ENCODE data around the gene SLCO4A1.
A peak's percentile ranks its signal among the peaks of the same experiment; 100 is the strongest.

SLCO4A1 gene

DNA sequence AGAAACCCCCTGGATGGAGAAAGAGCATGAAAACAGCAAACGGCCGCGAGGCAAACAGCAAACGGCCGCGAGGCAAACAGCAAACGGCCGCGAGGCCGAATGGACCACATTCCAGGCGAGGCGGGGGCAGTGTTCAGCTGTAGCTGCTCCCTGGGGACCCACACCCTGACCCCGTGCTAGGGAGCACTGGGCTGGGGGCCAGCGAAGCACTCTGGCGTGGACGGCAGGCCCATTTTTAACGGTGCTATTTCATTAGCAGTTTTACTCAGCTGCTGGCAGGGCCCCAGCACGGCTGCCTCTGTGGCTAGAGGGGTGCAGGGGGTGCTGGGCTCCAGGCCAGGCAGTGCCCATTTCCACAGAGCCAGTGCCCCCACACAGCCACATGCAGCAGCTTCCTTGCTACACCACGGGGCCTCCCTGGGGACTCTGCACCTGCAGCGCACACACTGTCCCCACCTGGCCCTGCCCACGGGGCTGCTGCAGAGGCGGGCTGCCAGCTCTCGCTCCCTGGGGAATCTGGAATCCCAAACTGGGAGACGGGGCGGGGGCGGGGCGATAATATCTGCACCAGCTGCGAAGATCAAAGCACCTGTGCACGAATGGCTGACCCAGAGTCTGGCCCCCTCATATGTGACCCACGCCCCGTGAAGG lies 35.6 kb upstream of the SLCO4A1 start:
- DNase-seq (ENCODE audit: low read depth): no peak

DNA sequence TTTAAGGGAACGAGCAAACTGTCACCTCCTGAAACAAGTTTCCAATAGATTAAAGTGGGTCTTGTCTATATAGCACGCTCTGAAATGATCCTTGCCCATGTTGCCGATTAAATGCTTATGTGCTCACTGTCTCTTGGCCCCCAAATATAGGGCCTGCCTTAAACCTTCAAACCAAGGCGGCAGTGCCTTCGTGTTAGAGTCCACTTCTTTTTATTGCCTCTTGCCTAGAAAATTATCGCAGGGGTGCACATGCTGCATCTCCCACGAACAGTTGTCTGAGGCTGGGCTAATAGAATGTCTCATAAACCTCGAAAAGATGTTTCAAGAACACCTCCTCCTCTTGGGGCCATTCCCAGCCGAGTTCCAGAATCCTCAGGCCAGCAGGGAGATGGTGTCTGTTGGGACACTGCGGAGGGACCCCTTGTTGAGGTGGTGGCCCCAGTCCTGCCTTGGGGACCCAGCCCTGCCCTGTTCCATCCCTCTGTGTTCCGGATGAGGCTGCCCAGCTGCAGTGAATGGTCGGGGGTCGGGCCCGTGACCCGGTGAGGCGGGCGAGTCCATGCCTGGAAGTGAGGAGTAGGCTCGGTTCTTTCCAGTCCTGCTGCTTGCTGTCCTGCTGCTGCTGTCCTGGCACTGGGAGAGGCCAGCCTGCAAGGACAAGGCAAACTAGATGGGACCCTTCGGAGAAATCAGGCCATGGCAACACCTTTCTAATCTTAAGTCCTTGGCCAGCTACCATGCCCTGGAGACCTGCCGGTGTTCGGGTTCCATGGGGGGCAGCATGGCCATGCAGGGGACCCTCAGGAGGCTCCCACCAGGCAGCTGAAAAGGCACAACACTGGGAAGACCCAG lies 34.7 kb upstream of the SLCO4A1 start:
- DNase-seq (ENCODE audit: low read depth): no peak

DNA sequence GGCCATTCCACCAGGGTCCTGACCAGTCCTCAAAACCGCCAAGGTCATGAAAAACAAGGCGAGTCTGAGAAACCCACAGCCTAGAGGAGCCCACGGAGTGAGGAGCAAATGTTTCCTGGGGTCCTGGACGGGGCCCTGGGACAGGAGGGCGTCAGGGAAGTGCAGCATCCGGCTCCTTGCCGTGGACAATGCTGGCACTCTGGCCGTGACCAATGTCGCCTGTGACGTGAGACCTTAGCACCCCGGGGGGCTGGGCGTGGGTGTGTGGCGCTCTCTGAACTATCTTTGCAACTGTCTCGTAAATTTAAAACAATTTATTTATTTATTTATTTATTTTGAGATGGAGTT lies 34.1 kb upstream of the SLCO4A1 start:
- no peak for DNase-seq (ENCODE audit: low read depth)

DNA sequence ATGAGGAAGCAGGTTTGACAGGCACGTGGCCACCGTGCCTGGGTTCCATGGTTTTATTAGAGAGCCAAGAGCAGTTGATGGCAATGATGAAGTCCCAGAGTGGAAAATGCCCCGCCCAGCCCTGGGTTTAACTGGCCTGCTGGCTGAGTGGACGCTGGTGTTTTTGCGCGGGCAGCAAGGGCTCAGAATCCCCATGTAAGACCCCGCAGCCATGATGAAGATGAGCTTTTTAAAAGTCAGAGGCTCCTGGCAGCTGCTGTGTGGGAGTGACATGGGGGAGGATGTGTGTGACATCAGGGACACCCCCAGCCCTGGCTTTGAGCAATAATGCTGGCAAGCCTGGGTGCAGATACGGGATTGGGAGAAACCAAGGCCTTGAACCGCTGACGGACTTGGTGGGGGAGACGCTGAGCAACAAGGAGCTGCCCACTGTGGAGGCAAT lies 33.0 kb upstream of the SLCO4A1 start:
- no peak for DNase-seq (ENCODE audit: low read depth)

DNA sequence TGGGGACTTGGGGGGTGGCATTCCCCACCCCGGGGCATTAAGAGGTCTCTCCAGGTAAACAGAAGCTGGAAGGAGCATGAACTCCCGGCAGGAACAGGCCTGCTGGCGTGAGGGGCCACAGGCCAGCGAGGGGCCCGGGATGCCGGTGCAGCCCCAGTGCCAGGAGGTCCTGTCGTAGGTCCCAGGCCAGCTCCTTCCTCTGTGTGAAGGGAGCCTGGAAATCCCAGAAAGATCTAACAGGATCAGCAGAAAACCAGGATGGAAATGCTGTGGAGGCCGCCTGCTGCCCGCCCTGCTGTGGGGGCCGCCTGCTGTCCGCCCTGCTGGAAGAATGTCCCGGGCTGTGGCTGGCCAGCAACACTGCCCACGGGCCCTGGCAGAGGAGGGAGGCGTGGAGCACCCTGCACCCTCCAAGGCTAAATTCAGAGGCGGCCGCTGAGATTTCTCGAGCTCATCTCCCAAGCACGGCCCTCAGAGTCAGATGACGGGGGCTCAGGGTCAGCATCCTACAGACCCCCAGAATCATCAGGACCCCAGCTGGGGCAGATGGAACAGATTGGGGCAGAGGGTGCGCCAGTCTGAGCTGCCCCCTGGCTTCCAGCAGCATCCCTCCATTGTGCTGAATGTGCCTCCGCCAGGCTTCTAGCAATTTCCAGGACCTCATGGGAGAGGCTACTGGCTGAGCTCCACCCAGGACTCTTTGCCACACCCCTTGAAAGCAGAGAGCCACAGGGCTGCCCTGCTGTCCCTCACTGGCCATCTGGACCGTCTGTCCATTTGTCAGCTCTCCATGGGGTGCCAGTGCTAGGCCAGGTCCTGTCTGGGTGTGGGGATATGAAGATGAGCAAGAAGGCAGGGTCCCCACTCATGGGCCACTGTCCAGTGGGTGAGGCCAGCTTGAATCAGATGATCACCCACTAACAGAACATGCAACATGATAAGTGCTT lies 32.2 kb upstream of the SLCO4A1 start:
- no peak for DNase-seq (ENCODE audit: low read depth)

DNA sequence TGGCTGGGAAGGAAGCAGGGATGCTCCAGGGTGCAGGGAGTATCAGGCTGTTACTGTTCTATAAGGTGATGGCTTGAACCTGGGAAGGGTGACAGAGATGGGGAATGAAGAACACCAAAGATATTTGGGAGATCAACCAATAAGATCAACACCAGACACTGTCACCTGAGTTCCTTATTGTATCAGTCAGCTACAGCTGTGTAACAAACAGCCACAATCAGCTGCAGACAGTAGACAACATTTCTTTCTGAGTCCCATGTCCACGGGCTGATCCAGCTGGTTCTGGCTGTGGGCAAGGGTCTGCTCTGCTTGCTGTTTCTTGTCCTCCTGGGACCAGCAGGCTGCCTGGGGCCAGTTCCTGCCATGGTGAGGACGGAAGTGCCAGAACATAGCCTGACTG lies 31.3 kb upstream of the SLCO4A1 start:
- DNase-seq (ENCODE audit: low read depth): no peak

DNA sequence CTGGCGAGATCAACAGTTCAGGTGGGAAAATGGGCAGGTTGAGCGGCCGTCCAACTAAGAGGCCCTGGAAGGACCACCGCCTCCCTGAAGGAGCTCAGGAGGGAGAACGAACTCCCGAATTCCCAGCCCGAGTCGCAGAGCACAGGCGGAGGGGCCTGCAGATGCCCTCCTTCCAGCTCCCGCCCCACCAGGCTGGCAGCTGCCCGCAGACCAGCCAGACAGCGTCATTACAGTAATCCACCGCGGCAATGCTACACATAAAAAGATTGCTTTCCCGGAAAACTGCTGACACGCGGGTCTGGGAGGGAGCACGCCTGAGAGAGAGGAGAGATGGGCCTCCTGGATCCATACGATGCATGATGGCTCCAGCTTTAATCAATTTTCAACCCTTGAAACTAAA lies 30.5 kb upstream of the SLCO4A1 start:
- DNase-seq (ENCODE audit: low read depth): no peak

DNA sequence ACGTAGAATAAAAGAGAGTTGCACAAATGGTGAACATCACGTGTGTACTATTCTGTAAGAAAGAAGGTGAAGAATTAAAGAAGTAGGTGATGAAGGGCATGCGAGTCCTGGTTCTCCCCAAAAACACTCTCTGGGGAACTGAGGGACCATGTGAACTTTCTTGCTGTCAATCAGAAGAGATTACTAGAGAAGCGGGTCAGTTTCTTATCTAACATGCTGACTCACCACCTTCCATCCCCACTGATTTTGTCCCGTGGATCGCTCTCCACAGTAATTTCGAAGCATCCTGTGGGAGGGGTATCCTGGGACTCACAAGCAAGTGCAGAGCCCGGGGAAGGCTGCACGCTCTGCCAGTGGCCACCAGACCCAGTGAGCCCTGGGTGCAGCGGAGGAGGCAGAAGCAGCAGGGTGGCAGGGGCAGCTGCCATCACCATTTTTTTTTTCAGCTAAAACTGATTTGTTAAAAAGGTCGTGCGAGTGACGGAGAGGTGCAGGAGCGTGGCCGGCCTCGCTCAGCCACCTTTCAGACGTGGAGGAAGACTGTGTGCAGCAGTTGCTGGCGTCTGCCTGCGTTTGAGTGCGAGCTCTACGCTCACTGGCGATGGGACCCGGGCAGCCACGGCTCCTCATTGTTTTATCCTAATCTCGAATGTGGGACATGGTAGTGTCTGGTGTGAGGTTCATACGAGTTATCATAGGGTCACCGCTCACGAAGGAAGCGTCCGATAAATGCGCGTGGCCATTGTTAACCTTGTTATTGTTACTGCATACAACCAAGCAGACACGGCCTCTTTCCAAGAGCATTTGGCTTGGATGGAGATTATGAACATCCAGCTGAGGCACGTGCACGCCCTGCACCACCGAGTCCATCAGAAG lies 28.0 kb upstream of the SLCO4A1 start:
- no peak for DNase-seq (ENCODE audit: low read depth)

DNA sequence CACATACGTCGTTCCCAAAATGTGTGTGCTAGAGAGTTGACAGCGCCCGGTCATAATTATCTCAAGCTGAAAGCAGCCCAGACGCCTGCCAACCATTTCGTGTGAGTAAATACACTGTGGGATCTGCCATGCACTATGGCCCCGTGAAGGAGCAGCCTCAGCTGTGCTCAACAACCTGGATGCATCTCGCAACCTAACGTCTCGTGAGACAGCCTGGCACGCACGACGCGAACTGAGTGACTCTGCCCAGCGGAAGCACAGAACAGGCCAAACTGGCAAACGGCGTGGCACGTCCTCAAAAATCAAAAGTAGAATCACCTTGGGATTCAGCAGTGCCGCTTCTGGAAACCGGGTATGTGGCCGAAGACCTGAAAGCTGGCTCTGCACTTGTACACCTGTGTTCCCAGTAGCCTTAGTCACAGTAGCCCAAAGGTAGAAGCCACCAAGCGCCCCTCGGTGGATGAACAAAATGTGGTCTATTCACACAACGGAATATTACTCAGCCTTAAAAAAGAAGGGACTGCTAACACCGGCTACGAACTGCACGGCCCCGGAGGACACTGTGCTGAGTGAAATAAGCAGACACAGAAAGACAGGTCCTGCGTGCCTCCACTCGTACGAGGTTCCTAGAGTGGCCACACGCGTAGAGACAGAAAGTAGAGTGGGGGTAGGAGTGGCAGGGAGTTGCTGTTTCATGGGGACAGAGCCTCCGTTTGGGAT lies 27.2 kb upstream of the SLCO4A1 start:
- no peak for DNase-seq (ENCODE audit: low read depth)

DNA sequence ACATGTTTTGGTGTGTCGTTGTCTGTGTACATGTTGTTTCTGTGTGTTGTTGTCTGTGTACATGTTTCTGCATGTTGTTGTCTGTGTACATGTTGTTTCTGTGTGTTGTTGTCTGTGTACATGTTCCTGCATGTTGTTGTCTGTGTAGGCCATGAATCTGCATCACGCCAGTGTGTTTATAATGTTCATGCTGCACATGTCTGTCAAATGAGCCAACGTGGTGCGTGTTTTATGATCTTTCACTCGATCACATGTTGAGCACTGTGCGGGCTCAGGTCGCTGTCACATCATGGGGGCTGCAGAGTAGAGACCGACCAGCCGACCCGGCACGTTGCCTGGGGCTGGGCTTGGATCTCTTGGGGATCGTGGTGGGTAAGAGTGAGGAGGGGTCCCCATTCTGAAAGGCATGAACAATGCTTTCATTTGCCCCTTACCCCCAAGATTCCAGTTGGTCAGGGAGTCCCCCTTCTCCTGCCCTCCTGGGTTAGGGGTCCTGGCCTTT lies 26.5 kb upstream of the SLCO4A1 start:
- no peak for DNase-seq (ENCODE audit: low read depth)

DNA sequence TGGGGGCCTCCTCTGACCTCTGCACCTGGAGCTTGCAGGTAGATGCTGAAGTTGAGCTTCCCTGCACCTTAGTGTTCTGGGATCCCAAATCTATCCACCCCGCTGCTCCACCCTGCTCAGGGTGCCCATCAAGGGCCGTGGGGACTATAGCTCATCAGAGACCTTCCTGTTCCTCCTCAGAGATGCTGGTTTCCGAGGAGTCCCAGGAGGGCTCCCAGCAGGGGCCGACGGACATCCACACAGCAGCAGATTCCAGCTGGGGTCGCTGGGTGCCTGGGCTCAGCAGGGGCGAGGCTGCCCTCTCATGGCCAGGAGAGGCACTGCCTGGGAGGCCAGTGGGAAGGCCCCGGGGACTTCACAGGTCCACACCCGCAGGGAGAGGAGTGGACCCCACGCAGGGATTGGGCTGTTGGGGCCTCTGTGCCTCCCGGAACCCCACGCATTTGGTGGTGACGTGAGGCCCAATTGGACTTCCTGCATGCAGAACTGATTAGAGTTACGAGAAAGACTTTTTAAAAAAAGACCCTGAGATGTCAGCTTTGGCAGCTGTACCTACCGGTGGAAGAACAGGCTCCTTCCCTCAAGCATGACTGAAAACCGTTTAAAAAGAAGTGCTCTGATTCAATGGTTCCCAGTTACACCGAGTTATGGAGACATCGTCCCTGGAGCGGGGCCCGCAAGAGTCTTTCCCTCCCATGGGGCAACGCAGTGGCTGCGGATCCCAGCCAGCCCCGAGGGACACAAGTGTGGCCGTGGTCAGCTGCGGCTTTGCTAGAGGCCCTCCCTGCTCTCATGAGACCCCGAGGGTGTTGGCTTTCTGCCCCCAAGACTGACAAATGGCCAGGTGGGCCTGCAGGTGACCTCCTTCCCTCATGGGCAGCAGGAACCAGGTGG lies 25.3 kb upstream of the SLCO4A1 start:
- peak; percentile 33 for DNase-seq (ENCODE audit: low read depth)

DNA sequence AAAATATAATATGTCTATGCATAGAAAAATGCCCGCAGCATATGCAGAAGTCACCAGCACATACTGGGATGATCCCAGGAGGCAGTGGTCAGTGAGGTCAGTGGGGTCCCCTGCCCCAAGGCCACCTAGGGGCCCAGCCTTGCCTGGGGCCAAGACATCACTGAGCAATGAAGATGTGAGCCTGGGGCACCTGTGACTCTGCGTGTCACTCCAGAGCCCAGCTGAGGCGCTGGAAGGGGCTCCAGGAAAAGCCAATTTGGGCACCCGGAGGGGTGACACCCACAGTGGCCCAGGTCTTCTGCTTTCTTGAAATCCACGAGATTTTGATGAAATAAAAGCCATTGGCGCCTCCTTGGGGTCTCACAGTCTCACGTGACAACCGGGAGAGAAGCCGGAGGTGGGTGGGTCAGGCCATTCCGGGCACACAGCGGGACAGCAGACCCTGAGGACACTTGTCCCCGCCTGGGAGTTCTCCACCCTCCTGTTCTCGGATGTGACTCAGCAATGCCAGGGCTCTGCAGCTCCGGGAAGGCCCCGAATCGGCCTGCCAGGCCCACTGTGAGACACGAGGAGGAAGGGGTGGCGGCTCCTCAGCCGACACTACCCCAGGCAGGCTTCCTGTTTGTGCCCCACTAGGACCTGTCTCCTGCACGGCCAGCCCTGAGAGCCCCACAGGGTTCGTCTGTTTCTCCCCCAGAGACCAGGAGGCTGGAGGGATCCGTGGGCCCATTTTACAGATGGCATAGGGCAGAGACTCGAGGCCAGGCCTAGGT lies 24.4 kb upstream of the SLCO4A1 start:
- DNase-seq (ENCODE audit: low read depth): no peak

DNA sequence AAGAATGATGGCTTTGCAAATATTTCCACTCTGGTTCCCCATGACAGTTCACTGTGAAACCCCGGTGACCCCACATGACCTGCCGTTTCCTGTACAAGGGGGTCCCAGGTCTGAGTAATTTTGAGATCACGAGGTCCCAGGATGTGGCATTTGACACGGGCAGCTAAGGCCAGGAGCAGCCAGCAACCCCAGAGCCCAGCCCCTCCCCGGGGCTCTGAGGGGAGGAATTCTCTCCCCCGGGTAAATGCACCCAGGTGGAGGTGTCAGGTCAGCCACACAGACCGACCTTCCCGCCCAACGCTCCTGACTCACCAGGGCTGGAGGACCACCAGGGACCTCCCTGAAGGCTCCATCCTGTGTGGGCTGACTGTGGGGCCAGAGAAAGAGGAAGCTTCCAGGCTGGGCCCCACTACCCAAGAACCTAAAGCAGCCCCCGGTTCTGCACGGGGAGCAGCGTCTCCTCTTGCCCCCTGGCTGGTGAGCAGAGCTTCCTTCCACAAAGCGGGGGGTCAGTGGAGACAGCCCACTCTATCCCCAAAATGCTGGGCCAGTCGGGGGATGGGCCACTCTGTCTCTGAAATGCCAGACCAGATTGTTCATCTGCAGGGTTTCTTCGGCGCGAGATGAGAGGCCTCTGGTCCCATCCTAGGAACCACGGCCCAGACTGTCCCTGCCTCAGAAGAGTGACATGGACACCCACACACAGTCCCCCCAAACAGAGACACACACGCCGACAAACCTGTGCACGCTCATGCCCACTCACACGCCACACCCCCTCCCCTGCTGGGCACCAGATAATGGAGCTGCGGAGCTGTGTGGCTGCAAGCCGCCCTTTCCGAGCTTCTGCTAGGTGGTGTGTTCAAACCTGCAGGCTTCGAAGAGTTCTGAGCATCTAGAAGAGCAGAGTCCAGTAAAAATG lies 23.4 kb upstream of the SLCO4A1 start:
- DNase-seq (ENCODE audit: low read depth): no peak

DNA sequence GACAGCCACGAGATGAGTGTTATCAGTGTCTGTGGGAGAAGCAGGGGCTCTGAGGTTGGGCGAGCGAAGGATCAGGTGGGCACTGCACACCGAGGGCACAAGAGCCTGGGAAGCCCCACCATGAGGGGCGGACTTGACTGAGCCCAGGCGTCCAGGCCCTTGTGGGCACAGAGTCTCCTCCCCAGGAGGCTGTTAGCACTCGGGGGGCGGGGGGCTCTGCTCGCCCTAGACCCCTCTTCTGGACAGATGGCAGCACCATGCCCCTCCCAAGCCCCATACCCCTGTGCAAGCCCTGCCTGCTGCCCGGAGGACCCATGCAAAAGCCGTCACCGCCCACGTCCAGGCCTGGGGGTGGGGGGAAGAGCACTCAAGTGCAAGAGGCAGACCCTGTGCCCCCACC lies 21.7 kb upstream of the SLCO4A1 start:
- DNase-seq (ENCODE audit: low read depth): no peak

DNA sequence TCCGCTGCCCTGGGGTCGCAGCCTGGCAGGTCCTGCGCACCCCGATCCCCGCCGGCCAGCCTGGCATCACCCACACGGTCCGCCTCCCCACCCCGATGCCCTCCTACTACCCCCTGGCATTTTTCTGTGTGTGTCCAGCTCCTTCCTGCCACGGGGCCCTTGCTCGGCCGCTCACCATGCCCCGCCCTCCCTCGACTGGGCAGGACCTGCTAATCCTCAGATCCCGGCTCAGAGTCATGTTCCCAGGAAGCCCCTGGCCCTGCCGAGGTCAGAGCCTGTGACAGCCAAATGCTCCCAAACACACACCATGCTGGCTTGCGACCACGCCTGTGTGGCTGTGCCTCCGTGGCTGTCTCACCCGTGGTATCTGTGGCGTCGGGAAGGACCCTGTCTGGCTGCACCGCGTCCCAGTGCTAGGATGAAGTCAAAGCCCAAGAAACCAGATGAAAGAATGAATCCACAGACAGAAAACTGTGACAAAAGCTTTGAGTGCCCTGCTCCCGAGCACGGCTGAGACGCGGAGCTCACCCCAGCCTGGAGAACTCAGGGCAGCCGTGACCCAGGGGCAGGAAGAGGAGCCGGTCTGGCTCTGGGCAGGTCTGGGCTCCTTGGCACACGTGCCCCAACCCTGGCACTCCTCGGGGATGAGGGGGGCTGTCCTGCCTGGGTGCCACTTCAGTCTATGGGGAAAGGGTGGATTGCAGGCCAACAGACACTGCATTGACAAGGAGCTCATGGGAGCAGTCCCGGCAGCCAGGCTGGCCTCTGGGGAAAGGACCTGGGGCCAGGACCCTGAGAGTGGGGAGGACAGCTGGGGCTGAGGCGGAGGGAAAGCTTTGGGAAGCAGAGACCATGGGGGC lies 20.8 kb upstream of the SLCO4A1 start:
- no peak for DNase-seq (ENCODE audit: low read depth)

DNA sequence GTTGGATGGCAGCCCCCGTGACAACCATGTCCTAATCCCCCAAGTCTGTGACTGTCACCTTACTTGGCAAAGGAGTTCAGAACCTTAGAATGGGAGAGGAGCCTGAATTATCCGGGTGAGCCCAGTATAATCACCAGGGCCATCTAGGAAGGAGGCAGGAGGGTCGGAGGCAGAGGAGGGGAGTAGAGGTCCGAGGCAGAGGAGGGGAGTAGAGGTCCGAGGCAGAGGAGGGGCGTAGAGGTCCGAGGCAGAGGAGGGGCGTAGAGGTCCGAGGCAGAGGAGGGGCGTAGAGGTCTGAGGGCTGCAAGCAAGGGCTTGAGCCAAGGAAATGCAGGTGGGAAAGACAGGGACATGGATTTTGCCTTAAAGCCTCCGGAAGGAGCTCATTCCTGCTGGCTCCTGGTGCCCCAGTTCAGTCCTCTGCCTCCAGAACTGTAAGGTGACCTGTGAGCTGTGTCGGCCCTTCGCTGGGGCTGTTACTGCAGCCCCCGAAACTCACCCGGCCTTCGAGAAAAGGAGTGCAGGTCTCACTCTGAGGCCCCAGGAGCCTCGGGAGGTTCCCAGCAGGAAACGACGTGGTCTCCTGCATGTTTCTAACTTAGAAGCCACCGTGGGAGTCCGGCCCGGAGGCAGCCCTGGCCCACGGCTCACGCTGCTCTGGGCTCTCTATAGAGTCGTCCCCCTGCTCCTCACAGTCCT lies 20.0 kb upstream of the SLCO4A1 start:
- no peak for DNase-seq (ENCODE audit: low read depth)
